GM21723 (cell line): Measurements from ENCODE around the gene MYOZ1.

ENCODE experiments used
- ATAC-seq: cut with Tn5 transposase; IDR thresholded peaks from one replicate; pipeline ENCODE4 v1.9.1; 2021; ENCODE audit warnings: mild to moderate bottlenecking, moderate library complexity; ENCODE audit not compliant: unreplicated experiment

The MYOZ1 gene

DNA sequence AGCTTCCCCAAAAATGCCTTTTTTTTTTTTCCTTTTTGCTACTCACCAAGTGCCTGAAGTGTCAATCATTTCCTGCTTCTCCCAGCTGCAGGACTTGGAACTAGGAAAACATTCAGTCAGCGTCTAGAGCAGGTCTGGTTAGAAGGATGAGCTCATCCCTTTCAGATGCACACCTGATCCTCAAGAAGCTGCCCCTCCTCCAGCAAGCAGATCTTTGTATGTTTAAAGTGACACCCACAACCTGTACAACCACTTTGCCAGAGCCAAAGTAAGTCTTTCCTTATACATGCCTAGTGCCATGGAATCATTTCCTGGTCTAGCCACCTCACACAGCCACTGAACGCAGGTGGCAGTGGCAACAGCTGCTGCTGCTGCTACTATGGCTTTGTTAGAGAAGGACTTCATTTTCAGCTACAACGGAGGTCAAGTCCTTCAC, 39.8 kb downstream of the MYOZ1 start:
- no peak for ATAC-seq

- ATAC-seq, result no peak
Observed at GRCh38 chr10:73597346-73597745, 43.9 kb downstream of the MYOZ1 start.

GRCh38 chr10:73593812-73594211, 47.5 kb downstream of the MYOZ1 start:
- ATAC-seq, result no peak

- ATAC-seq, result no peak
Observed at GRCh38 chr10:73593110-73593509, 48.2 kb downstream of the MYOZ1 start.

DNA sequence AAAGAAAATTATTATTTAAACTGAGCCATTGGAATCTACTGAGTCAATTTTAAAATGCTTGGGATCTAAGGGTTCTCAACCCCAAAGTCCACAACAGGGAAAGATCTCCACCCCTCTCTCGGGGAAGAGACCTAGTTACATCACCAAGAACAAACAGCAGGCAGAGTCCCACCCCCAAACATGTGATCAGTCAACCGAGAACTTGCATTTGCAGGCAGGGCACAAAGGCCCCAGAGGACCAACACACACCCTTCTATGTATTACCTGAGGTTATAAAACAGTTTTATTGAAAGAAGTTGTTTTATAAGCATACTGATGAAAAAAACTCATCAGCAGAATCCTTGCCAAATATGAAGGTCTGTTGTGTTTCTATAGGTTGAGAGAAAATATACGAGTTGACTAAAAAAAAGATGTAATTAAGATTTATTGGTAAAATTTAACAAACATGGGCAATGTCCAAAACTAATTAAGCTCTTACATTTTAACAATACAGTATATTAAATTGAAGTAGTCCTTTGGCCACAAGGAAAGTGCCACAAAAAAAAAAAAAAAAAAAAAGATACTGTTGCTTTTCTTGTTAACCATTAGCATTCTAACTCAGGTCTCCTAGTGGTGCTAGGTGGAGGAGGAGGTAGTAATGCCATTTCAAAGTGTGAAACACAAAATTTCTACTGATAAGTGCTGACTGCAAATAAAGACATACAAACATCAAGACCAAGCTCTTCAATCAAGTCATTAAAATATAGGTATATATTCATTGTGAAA, 49.2 kb downstream of the MYOZ1 start:
- no peak for ATAC-seq

GRCh38 chr10:73590881-73591799, 50.1 kb downstream of the MYOZ1 start, which contains the start of gene USP54:
Gene USP54 (minus strand): TSS chr10:73591342. CDS start chr10:73575658, 15,684 bp downstream.
- ATAC-seq, result no peak

GRCh38 chr10:73589563-73590126, 51.6 kb downstream of the MYOZ1 start:
- ATAC-seq, result no peak

GRCh38 chr10:73588656-73589055, 52.6 kb downstream of the MYOZ1 start:
- ATAC-seq, result no peak

- no peak for ATAC-seq
Observed at GRCh38 chr10:73586583-73586984, 54.7 kb downstream of the MYOZ1 start.

DNA sequence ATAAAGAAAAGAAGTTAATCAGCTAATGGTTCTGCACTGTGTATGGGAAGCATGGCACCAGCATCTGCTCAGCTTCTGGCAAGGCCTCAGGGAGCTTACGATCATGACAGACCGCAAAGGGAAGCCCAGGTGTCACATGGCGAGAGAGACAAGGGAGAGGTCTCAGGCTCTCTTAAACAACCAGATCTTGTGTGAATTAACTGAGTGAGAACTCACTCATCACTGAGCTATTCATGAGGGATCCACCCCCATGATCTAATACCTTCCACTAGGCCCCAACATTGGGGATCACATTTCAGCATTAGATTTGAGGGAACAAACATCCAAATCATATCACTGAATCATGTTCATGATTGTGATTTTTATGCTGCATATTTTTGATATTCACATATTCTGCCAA, 55.9 kb downstream of the MYOZ1 start:
- ATAC-seq, result no peak

GRCh38 chr10:73584737-73585136, 56.5 kb downstream of the MYOZ1 start:
- ATAC-seq, result no peak

GRCh38 chr10:73581918-73582317, 59.4 kb downstream of the MYOZ1 start:
- ATAC-seq, result no peak
